Effector CD4-positive, alpha-beta T cell (primary cell): Measurements from ENCODE around the gene MET.
"Not testable (repeated sequence)": the region's sequence is repeated elsewhere in the genome, so short reads cannot be mapped to it uniquely, and the experiment has no call there.

Experiments used
- DNase-seq: peaks from one replicate; pipeline ENCODE4 v3.0.0-alpha.2; 2020

The MET gene

DNA sequence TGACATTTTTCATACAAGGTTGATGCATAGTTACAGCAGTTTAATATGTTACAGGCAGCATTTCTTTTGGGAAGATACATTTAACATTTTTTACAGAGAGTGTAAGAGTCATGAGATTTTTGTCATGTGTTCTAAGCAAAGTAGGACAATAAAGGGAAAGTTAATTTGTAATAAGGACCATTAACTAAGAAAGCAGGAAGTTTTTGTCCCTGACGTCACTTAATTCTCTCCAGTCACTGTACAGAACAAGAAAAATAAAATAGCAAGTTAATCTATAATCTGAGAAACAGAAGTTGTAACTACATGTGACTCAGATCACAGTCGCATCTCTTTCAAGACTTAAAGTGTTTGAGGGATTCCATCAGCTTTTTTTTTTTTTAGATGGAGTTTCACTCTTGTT, 140.9 kb downstream of the MET start:
- no peak for DNase-seq

DNA sequence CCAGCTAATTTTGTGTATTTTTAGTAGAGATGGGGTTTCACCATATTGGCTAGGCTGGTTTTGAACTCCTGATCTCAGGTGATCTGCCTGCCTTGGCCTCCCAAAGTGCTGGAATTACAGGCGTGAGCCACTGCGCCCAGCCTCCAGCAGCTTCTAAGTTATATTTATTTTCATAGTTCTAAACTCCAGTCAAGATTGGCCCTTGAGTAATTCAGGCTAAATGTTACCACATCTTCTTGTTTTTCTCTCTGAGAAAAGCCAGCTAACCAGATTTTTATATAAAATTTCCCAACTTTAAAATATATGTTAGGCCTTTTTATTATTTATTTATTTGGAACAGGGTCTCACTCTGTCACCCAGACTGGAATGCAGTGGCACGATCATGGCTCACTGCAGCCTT, 141.4 kb downstream of the MET start:
- DNase-seq: not testable (repeated sequence)

GRCh38 chr7:116815041-116815440, 143.0 kb downstream of the MET start:
- DNase-seq: no peak

GRCh38 chr7:116820149-116820548, 148.2 kb downstream of the MET start:
- DNase-seq: no peak

GRCh38 chr7:116821647-116822046, 149.7 kb downstream of the MET start:
- not testable (repeated sequence) for DNase-seq

- no peak for DNase-seq
Measured at GRCh38 chr7:116824449-116824848, 152.5 kb downstream of the MET start.

- DNase-seq: no peak
Measured at GRCh38 chr7:116828281-116828680, 156.3 kb downstream of the MET start.

GRCh38 chr7:116829041-116829440, 157.0 kb downstream of the MET start:
- DNase-seq: no peak

GRCh38 chr7:116829493-116829892, 157.5 kb downstream of the MET start:
- no peak for DNase-seq

GRCh38 chr7:116832692-116833091, 160.7 kb downstream of the MET start:
- no peak for DNase-seq

DNA sequence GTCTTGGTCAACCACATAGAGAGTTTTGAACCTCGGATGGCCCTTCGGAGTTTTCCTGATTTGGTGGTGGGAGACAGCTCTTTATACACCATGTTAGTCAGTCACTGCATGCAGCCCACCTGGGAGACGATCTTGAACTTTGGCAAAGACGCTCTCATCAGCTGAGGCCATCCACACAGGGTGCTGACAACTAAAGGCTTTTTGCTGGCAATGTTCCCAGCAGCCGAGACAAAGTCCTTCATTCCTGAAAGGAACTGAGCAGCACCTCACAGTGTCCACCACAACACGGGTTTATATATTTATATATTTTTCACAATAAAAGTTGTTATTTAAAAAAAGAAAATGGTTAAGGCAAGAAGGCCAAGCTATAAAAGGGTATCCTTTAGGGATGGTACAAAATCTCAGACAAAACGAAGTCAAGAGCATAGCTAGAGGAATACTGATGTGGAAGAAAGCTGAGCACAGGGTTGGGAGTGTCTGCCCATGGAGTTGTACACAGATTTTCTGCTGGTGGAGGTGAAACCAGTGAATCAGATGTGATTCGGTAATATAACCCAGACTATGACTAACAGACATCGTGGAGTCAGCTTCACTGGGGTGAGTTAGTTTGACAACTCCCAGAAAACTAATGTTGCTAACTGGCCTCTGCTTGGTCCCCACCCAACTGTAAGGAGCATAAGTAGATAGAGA, 163.0 kb downstream of the MET start:
- no peak for DNase-seq

GRCh38 chr7:116836048-116836447, 164.1 kb downstream of the MET start:
- no peak for DNase-seq

DNA sequence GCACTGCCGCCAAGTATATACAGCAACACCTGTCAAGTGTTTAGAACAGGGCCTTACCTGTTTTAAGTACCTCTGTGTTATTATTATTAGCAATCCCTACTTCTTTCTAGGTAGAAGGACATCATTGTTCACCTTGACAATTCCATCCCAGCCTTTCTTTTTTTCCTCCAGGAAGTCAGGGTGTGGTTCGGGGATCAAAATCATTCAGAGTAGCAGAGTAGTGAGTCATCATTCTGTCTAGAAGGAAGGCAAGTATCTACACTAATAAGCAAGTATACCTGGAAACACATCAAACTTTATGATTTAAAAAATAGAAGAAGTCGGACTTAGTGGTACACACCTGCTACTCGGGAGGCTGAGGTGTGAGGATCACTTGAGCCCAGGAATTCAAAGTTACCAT, 164.9 kb downstream of the MET start:
- no peak for DNase-seq

DNA sequence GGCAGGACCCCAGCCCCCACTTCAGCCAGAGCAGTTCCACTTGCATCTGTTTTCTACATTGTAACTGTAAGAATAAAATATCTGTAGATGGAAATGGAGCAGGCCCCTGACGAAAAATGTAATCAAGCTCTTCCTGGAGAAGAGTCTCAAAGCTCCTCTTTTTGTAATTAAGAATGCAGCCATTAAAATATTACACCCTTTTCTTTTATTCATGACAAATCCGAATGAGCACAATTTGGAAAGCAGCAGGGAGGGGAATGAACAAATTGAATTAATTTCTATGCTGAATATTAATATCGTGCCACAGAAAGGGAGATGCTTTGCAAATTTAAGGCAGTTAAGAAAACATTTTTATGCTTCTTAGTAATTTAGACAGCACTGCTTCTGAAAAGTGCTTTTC, 165.6 kb downstream of the MET start:
- no peak for DNase-seq

DNA sequence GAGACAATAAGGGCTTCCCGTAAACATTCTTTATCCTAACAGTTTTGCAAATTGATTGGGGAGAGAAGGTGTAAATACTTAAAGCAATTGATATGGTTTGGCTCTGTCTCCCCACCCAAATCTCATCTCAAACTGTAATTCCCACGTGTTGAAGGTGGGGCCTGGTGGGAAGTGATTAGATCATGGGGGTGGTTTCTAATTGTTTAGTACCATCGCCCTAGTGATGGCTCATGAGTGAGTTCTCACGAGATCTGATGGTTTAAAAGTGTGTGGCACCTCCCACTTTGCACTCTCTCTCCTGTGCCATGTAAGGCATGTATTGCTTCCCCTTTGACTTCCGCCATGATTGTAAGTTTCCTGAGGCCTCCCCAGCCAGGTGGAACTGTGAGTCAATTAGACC, 168.3 kb downstream of the MET start:
- no peak for DNase-seq

DNA sequence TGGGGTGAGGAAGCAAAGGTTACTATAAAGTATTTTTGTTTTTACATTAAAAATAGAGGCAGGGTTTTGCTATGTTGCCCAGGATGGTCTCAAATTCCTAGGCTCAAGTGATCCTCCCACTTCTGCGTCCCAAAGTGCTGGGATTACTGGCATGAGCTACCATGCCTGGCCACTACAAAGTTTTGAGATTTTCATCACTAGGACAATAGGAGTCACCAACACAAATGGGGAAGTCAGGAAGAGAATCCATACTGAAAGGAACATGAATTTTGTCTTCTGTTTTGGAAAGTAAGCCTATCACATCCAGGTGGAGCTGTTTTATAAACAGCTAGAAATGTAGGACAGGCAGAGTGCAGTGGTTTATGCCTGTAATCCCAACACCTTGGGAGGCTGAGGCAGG, 170.4 kb downstream of the MET start:
- no peak for DNase-seq

DNA sequence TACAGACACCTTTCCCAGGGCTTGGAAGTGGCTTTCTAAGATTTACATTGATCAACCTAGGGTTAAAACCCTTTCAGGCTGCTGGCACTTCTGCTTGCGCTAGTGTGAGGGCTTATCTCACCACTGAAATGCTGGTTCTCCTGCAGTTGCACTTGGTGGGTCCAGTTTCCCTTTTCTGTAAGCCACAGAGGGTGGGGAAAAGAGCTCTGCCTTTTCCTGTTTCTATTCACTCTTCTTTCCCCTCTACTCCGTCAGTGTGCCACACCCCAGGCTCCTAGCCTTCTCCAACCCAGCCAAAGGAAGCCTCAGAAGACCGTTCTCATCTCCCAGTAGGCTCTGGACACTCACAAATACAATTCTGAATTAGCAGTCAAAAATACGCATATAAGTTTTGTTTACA, 171.4 kb downstream of the MET start:
- DNase-seq: no peak
